C1 segment of cervical spinal cord (tissue), 14 donors: Measurements from ENCODE around the gene PLPP6.
A peak's percentile ranks its signal among the peaks of the same experiment; 100 is the strongest.
"Not testable (repeated sequence)": the region's sequence is repeated elsewhere in the genome, so short reads cannot be mapped to it uniquely, and the experiment has no call there.

ENCODE experiments used
- DNase-seq, 14 donors: peaks; one replicate each; lab custom pipeline; 2025; lab: John Stamatoyannopoulos, UW

The PLPP6 gene

GRCh38 chr9:4662108-4662988 lies at the start of gene PLPP6:
Gene PLPP6, plus strand, starts transcription at chr9:4662294. Its CDS starts 82 bp downstream, at chr9:4662376.
- DNase-seq = peak in 13 of 14 donors; percentile 20 to 93 (median 66)

- DNase-seq = no peak
Observed at GRCh38 chr9:4614627-4615026, 47.5 kb upstream of the PLPP6 start.

DNA sequence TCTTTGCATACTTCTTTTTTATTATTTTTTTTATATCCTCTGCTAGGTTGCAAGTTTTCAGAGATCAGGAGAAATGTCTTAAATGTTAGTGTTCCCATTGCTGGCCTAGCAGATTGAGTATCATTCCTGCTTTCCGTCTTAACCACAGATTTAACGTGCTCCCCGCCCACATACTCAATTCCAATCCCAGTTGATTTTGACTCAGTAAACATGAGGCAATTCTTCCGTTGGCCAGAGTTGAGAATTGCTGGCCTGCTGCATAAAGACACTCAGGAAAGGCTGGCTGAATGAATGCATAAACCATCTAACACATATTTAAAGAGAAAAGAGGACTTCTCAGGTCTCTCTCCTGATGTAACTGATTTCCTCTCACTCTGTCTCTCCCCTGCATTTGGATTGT lies 46.8 kb upstream of the PLPP6 start:
- DNase-seq = no peak

GRCh38 chr9:4615778-4616177 lies 46.3 kb upstream of the PLPP6 start:
- no peak for DNase-seq

GRCh38 chr9:4617752-4618151 lies 44.3 kb upstream of the PLPP6 start:
- DNase-seq = no peak

- no peak for DNase-seq
Observed at GRCh38 chr9:4618700-4619099, 43.4 kb upstream of the PLPP6 start.

DNA sequence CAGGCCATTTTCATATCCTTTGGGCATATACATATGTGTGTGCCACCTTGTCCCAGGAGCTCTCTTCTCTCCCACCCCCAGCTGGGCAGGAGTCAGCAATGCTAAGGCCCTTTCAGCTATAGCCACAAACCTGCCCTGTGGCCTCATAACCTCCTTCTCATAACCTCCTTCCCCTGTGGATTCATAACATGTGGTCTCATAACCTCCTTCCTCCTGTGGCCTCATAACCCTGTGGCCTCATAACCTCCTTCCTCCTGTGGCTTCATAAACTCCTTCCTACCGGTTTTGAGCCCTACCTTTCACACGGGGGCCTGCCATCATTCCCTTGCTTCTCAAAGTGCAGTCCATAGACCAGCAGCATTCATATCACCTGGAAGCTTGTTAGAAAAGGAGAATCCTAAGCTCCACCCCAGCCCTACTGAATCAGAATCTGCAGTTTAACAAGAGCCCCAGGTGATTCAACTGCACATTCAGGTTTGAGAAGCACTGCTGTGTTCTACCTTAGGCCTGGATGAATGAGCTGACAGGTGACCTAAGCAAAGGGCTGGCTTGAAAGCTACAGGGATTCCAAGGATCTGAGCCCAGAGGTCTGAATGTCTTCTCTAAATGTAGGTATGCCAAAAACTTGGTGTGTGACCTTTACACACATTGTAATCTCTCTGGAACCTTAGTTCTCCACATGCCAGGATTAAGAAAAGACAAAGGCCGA lies 41.9 kb upstream of the PLPP6 start:
- DNase-seq = no peak

GRCh38 chr9:4620881-4621555 lies 41.1 kb upstream of the PLPP6 start:
- DNase-seq = no peak

DNA sequence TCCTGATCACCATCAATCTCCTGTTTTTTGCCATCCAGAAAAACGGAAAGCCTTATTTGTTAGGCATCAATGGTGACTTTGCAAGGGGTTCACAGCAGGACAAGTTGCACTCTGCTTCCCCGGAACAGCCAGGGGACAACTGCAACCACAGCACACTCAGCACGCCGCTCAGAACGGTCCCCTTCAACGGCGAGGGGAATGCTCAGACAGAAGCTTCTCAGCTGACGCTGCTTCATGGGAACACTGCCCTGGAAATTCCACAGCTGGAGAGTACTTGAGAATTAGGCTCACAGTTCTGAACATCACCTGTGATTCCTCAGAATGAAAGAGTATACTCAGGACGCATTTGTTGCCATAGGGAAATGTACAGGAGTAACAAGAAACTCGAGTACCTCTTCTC lies 40.1 kb upstream of the PLPP6 start:
- no peak for DNase-seq

GRCh38 chr9:4630836-4631235 lies 31.3 kb upstream of the PLPP6 start:
- no peak for DNase-seq

- no peak for DNase-seq
Observed at GRCh38 chr9:4638968-4639367, 23.1 kb upstream of the PLPP6 start.

- no peak for DNase-seq
Observed at GRCh38 chr9:4639420-4639819, 22.7 kb upstream of the PLPP6 start.

DNA sequence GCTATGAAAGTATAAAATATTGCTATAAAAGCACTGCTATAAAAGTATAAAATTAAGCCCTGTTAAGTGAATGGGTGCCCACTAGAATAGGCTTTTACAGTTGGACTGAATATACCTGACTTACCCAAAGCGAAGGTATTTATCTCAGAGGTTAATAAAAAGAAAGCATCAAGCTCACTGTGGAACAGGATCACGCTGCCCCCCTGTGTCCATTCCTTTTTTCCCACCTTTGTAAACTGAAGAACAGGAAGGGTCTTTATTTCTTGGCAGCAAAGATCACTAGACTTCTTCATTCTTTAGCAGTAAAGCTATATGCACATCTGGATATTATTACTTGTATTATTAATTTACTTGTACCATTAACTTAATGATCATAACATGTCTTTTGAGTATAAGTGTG lies 22.1 kb upstream of the PLPP6 start:
- no peak for DNase-seq

GRCh38 chr9:4642351-4642750 lies 19.7 kb upstream of the PLPP6 start:
- DNase-seq = no peak

- no peak for DNase-seq
Observed at GRCh38 chr9:4654084-4654483, 8.0 kb upstream of the PLPP6 start.

DNA sequence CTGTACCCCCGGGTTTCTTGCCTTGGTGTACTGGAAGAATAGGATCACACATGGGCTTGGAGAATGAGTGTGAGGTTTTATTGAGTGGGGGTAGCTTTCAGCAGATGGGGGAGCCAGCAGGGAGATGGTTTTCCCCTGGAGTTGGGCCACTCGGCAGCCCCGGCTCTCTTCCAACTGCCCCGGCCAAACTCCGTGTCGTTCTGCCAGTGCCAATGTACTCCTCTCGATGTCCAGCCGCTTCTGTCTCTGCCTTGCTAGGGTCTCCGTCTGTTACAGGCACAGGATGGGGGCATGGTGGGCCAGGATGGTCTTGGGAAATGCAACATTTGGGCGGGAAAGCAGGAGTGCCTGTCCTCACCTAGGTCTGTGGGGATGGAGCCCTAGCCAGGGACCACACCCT lies 7.6 kb upstream of the PLPP6 start:
- no peak for DNase-seq

DNA sequence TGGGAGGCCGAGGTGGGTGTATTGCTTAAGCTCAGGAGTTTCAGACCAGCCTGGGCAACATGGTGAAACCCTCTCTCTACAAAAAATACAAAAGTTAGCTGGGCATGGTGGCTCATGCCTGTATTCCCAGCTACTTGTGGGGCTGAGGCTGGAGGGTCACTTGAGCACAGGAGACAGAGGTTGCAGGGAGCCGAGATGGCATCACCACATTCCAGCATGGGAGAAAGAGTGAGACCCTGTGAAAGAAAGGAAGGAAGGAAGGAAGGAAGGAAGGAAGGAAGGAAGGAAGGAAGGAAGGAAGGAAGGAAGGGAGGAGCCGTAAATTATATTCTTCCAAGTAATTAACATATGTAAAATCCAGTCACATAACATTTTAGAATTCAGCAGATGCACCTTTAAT lies 5.9 kb upstream of the PLPP6 start:
- not testable (repeated sequence) for DNase-seq

DNA sequence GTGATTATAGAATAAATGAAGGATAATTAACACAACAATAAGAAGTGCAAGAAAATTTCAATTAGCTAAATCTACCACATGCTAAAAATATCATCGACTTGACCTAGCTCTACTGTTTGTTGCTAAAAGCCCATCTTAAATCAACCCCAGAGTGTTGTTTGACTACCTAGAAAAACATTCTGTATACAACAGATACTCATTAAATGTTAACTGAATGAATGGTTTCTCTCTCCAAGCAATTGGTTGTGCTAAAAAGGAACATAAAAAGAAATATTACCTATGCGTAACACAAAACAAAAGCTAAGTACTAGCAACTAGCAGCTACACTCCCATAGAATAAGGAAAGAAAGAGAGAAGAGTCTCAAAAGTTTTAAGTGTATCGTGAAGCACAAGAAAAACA lies 5.5 kb upstream of the PLPP6 start:
- no peak for DNase-seq

DNA sequence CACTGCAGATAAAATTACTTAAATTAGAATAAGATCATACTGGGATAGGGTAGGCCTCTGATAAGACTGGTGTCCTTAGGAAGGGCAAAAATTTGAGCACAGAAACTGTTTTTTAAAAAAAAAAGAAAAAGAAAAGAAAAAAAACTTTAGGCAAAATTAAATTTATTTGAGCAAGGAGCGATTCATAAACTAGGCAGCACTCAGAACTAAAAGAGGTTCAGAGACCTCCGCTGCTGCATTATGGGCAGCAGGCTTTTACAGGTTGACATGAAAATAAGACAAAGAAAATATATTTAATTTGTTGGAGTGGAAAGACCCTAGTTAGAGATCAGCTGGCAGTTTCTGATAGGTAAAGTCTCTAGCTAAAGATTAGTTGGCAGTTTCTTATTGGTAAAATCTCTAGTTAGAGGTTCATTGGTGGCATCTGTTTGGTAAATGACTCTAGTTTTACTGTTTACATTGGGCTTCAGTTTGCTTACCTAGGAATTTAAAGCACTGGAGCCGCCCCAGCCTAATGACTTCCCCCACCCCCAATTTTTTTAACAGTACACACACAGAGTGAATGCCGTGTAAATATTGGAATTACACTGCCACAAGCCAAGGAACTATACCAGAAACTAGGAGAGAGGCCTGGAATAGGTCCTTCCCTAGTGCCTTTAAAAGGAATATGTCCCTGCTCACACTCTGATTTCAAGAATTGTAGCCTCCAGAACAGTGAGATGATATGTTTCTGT lies 4.5 kb upstream of the PLPP6 start:
- no peak for DNase-seq

DNA sequence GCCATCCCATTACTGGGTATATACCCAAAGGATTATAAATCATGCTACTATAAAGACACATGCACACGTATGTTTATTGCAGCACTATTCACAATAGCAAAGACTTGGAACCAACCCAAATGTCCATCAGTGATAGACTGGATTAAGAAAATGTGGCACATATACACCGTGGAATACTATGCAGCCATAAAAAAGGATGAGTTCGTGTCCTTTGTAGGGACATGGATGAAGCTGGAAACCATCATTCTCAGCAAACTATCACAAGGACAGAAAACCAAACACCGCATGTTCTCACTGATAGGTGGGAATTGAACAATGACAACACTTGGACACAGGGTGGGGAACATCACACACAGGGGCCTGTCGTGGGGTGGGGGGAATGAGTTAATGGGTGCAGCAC lies 1.4 kb upstream of the PLPP6 start:
- DNase-seq = not testable (repeated sequence)

DNA sequence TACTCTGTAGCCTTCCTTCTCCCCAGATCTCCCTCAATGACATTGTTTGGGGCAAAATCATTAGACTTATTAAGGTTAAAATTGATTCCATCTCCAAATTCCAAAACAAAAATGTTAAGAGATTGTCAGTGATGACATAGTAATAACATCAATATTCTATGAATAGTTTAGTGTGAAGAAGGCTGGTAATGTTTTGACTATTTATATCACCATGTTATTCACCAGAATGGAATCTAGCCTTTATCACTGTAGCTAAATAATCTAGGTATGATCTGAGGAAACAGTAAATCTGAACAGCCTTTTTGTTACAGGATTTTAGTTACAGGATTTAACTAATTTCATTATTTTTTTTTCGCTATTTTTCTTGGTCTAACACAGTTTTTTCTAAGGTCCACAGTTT lies 929 bp upstream of the PLPP6 start:
- DNase-seq = no peak

GRCh38 chr9:4661611-4662010 lies 483 bp upstream of the PLPP6 start:
- no peak for DNase-seq
